Heart right ventricle (tissue), 16 donors: ENCODE results near the gene ANP32B. TPM values are rescaled to one million over a fixed set of nuclear protein-coding genes. Genes with fewer than 3 reads are reported as not detected.

Experiments
- ATAC-seq, 8 donors: fragments of 200-7000 bp; cut with Tn5 transposase; one replicate each; pipeline ENCODE4 v1.9.1; 2020; ENCODE audit warnings: mild to moderate bottlenecking in 8 of 8, moderate library complexity in 8 of 8, moderate number of reproducible peaks in 1 of 8
- DNase-seq, 2 donors: peaks; one replicate each; pipeline ENCODE4 v3.0.0-alpha.2; 2020
- H3K27ac ChIP-seq, 10 donors: fragments of 200-600 bp; sonication (generic) in 2 of 10; one replicate each; pipeline versions ENCODE4 v1.5.0 to v1.8.0; 2020 to 2022; ENCODE audit warnings: mild to moderate bottlenecking in 3 of 10
- H3K27me3 ChIP-seq, 7 donors: fragments of 200-600 bp; one replicate each; pipeline ENCODE4 v1.8.0; 2021 to 2022; ENCODE audit warnings: mild to moderate bottlenecking in 2 of 7
- H3K36me3 ChIP-seq, 9 donors: fragments of 200-600 bp; sonication (generic) in 1 of 9; one replicate each; pipeline versions ENCODE4 v1.5.0 to v1.8.0; 2020 to 2022; ENCODE audit warnings: mild to moderate bottlenecking in 2 of 9
- H3K4me1 ChIP-seq, 9 donors: fragments of 200-600 bp; sonication (generic) in 1 of 9; one replicate each; pipeline versions ENCODE4 v1.5.0 to v1.8.0; 2020 to 2022; ENCODE audit warnings: mild to moderate bottlenecking in 4 of 9
- H3K4me3 ChIP-seq, 10 donors: fragments of 200-600 bp; sonication (generic) in 2 of 10; one replicate each; pipeline versions ENCODE4 v1.5.0 to v1.8.0; 2020 to 2022; ENCODE audit warnings: mild to moderate bottlenecking in 7 of 10, moderate library complexity in 2 of 10
- H3K9me3 ChIP-seq, 11 donors: fragments of 200-600 bp in 10 of 11; sonication (generic) in 2 of 11; one replicate each; pipeline versions ENCODE4 v1.5.0 to v1.8.0; 2013 to 2022; ENCODE audit warnings: mild to moderate bottlenecking in 2 of 11, control low read depth in 1 of 11, moderate library complexity in 1 of 11
- WGBS, 2 donors: extraction: QIAGEN DNeasy Blood & Tissue Kit; methylation state at CpG; one replicate each; pipeline ENCODE4 v1.1.7; 2013; ENCODE audit warnings: inconsistent platforms in 1 of 2; 5-methylcytosine and 5-hydroxymethylcytosine counted together
- intact Hi-C, 10 donors: fragments of 100-400 bp; cut with DNase I; formaldehyde crosslinking; loops; one replicate each; pipeline versions ENCODE4 v1.11.1 to v1.14.2; 2022
- polyA plus RNA-seq, 2 donors: library from polyadenylated mRNA; stranded (reverse); fragments of 200-250 nt; gene quantifications; one replicate each; pipeline ENCODE4 v1.2.3, GENCODE V29; 2013
- total RNA-seq, 10 donors: library from RNA; stranded (reverse); fragmentation: NEBNext Ultra II Directional in 3 of 10; extraction: Animal tissue kit (Norgen Biotek cat#: 25700) in 3 of 10; gene quantifications; one replicate each; pipeline versions ENCODE4 v1.2.1 to v1.2.4, GENCODE V29; 2021 to 2023
- TF ChIP-seq, protein P1 (sequence below), 9 donors: fragments of 200-600 bp; sonication (generic) in 2 of 9; IDR thresholded peaks; one replicate each; pipeline versions ENCODE4 v1.5.0 to v1.8.0; 2021 to 2022; ENCODE audit warnings: antibody characterized with exemption in 9 of 9, mild to moderate bottlenecking in 5 of 9, moderate library complexity in 1 of 9
- donor health status: Arrhythmogenic right ventricular cardiomyopathy.
- donor health status: ischemic (EF 13 %, LVEDD 7.1; RV severe dilation, severe dysfunction).
- donor health status: healthy with polysubstance abuse.
- donor health status: DM: no; HTN: yes; CAD: no.
- donor health status: DM: no; HTN: no; CAD: no.
- donor health status: ischemic (EF 25% LVEDD 6.9; RV normal size, moderate dysfunction).
- donor health status: ischemic (EF 25% LVEDD 5.7; RV mildly dilated, moderate dysfunction).
- donor health status: healthy.
- donor health status: DM: yes; HTN: yes; CAD: no.
- donor health status: Ischemic cardiomyopathy.
- donor health status: ischemic (EF 35%, LVEDD 5.7; RV mildly dilated, moderate dysfunction).
- donor health status: nonischemic (EF 11% LVEDD 7.7; RV severe dilation, severe dysfunction).
- donor health status: DM: yes; HTN: yes; CAD: no.
- donor health status: PGD.
- donor health status: ischemic (EF 29% LVEDD 5.4; RV normal size, mild dysfunction).
- donor health status: nonischemic (EF 23%, LVEDD 6.1; RV moderate dilation, normal function).

ANP32B gene
- total and polyA plus RNA-seq, 12 donors: 48.2 to 69.3 (median 61.2) TPM

DNA sequence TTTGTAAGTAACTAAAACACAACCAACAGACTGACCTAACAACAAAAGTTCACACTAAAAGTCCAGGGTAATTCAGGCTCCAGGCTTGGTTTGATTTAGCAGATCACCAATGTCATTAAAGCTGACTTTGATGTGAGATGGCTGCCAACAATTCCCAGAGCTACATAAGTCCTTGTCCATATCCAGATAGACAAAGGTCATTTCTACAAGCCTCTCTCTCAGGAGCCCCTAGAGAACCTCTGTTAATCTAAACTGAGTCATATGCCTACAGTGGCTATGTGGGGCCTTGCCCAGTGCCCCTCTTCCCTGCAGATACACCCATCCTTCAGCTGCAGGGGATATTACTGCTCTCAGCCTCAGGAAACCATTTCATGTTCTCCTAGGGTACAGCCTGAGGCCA, 18.2 kb upstream of the ANP32B start:
- no peaks in the 10 kb centered on the region for H3K9me3 ChIP-seq
- H3K36me3 ChIP-seq: no peaks in the 10 kb centered on the region
- intact Hi-C loops: no loop called here
- peaks cover 0 to 8% (median 0%) of the 10 kb centered on the region in 9 donors for H3K4me1 ChIP-seq
- H3K4me3 ChIP-seq: no peak overlapping the region
- peaks cover 0 to 14% (median 0%) of the 10 kb centered on the region in 7 donors for H3K27me3 ChIP-seq
- ATAC-seq (peak in 5 of 8 donors; percentile 44 to 90 (median 72)), DNase-seq (no peak)
- TF ChIP-seq, protein P1, sequence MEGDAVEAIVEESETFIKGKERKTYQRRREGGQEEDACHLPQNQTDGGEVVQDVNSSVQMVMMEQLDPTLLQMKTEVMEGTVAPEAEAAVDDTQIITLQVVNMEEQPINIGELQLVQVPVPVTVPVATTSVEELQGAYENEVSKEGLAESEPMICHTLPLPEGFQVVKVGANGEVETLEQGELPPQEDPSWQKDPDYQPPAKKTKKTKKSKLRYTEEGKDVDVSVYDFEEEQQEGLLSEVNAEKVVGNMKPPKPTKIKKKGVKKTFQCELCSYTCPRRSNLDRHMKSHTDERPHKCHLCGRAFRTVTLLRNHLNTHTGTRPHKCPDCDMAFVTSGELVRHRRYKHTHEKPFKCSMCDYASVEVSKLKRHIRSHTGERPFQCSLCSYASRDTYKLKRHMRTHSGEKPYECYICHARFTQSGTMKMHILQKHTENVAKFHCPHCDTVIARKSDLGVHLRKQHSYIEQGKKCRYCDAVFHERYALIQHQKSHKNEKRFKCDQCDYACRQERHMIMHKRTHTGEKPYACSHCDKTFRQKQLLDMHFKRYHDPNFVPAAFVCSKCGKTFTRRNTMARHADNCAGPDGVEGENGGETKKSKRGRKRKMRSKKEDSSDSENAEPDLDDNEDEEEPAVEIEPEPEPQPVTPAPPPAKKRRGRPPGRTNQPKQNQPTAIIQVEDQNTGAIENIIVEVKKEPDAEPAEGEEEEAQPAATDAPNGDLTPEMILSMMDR (IDR thresholded peaks at IDR 0.05): no peak
- H3K27ac ChIP-seq: peak overlapping the region in 2 of 10 donors; percentile 12 to 22

- peaks cover 0 to 23% (median 3%) of the 10 kb centered on the region in 7 donors for H3K27me3 ChIP-seq
- ATAC-seq (no peak), DNase-seq (no peak)
- H3K9me3 ChIP-seq: no peaks in the 10 kb centered on the region
- H3K4me3 ChIP-seq: no peak overlapping the region
- intact Hi-C loops: no loop called here
- TF ChIP-seq, protein P1 (IDR thresholded peaks at IDR 0.05): no peak
- WGBS, 2 donors: 46% methylated on average over 1 of the region's 1 CpG
- no peaks in the 10 kb centered on the region for H3K36me3 ChIP-seq
- peaks cover 0 to 8% (median 0%) of the 10 kb centered on the region in 9 donors for H3K4me1 ChIP-seq
- no peak overlapping the region for H3K27ac ChIP-seq
Observed at GRCh38 chr9:97966493-97966892, 16.6 kb upstream of the ANP32B start.

DNA sequence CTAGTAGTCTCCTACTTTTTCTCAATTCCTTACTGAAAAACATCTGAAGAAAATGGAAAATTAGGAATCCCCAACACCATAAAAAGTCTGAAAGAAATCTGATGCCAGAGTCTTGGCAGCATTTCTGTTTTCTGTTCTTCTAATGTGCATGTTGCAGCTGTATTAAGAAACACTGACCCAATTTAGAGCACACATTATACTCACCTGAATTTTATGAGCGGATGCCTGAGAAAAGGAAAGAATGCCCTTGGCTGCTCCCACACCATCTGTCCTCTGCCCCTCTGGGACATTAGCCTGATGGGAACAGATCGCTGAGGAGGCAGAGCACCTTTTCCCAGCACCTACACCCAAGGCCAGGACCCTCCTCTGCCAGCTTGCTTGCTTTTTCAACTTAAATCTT, 14.1 kb upstream of the ANP32B start:
- Histone ChIP-seq H3K9me3 (no peaks in the 10 kb centered on the region), H3K4me1 (peaks cover 0 to 8% (median 0%) of the 10 kb centered on the region in 9 donors), H3K27ac (no peak overlapping the region), H3K27me3 (peaks cover 0 to 28% (median 3%) of the 10 kb centered on the region in 7 donors), H3K4me3 (no peak overlapping the region), H3K36me3 (no peaks in the 10 kb centered on the region)
- TF ChIP-seq, protein P1 (IDR thresholded peaks at IDR 0.05): no peak
- WGBS, 2 donors: 83 to 90% methylated on average over 2 of the region's 2 CpGs
- no peak for ATAC-seq
- intact Hi-C loops: no loop called here
- DNase-seq: no peak

- TF ChIP-seq, protein P1 (IDR thresholded peaks at IDR 0.05): no peak
- peaks cover 0 to 8% (median 0%) of the 10 kb centered on the region in 11 donors for H3K9me3 ChIP-seq
- intact Hi-C loops: no loop called here
- DNase-seq (no peak), ATAC-seq (no peak)
- peaks cover 0 to 28% (median 3%) of the 10 kb centered on the region in 7 donors for H3K27me3 ChIP-seq
- no peaks in the 10 kb centered on the region for H3K36me3 ChIP-seq
- peaks cover 0 to 2% (median 0%) of the 10 kb centered on the region in 9 donors for H3K4me1 ChIP-seq
- no peak overlapping the region for H3K27ac ChIP-seq
- WGBS, 2 donors: 65 to 72% methylated on average over 7 of the region's 7 CpGs
- no peak overlapping the region for H3K4me3 ChIP-seq
Observed at GRCh38 chr9:97970165-97970564, 13.0 kb upstream of the ANP32B start.
